NT2/D1 (cell line): ENCODE results near the gene LRIG1.

Experiments
- YY1 ChIP-seq: IDR thresholded peaks from 2 replicates; pipeline ENCODE4 v1.6.1; 2011; ENCODE audit not compliant: insufficient read length, insufficient read depth
- ZNF274 ChIP-seq: IDR thresholded peaks from 2 replicates; pipeline ENCODE4 v1.6.1; 2011; ENCODE audit warnings: mild to moderate bottlenecking, low read depth, low read length

GRCh38 chr3:66490984-66491383 is 9.8 kb downstream of the LRIG1 start:
- TF ChIP-seq YY1: no peak
- no peak for TF ChIP-seq ZNF274
